HuH-7 (cell line): ENCODE measurements around the gene TRIM49B.
"Not testable (repeated sequence)": the region's sequence is repeated elsewhere in the genome, so short reads cannot be mapped to it uniquely, and the experiment has no call there.

Experiments
- DNase-seq: peaks from one replicate; pipeline ENCODE4 v3.0.0; 2011; ENCODE audit warnings: low spot score

Gene TRIM49B, protein sequence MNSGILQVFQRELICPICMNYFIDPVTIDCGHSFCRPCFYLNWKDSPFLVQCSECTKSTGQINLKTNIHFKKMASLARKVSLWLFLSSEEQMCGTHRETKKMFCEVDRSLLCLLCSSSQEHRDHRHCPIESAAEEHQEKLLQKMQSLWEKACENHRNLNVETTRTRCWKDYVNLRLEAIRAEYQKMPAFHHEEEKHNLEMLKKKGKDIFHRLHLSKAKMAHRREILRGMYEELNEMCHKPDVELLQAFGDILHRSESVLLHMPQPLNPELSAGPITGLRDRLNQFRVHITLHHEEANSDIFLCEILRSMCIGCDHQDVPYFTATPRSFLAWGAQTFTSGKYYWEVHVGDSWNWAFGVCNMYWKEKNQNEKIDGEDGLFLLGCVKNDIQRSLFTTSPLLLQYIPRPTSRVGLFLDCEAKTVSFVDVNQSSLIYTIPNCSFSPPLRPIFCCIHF

DNA sequence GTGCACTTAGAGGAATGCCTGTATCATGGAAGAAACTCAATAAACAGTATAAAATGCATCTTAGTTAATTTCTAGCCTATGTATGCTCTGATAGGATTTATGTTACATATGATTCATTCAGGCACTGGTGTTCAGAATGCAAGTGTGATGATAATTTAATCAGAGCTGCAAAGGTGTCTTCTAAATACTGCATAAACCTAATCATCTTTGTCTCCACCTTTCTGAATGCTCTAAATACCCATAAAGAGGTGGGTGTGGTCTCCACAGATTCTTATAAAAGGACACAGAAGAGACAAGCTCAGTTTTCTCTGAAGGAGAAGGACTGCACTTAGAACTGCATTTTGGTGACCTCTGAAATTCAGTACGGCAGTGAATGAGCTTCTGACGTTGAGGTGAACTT is at the start of gene TRIM49B:
TRIM49B (plus strand) TSS at position 301 of the 400 bp plus-strand sequence. CDS start 2,777 bp downstream, outside the sequence.
- not testable (repeated sequence) for DNase-seq

DNA sequence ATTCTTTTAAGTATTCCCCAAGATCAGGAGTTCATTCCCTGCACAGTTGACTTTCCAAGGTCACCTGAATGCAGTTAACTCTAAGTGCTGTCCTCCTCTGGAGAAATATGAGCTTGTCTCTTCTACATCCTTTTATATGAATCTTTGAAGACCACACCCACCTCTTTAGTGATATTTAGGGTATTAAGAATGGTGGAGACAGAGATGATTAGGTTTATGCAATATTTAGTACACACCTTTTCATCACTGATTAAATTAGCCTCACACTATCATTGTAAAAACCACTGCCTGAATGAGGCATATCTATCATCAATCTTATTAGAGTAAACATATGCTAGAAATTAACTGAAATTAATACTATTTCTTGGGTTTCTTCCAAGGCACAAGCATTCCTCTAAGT is 44.8 kb upstream of the TRIM49B start, which contains the start of gene TRIM51G:
TRIM51G (minus strand) TSS at position 101 of the 400 bp plus-strand sequence. CDS start 2,190 bp downstream, outside the sequence.
- DNase-seq, result not testable (repeated sequence)

DNA sequence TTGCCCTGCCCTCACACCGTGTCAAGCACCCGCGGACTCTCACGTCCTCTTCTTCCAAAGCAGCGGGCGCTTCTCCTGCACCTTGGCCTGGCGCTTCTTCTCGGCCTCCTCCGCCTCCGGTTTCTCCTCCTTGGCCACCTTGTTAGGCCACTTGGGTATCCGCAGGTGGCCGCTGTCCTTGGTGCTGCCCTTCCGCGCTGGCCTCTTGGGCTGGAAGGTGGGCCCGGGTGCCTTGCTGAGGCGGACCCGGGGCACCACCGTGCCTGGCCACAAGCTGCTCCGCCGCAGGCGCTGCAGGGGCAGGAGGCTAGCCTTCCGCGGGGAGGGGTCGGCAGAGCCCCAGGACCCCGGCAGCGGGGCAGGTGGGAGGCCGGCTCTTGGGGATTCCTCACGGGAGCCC is 19.6 kb downstream of the TRIM49B start:
- DNase-seq, result not testable (repeated sequence)

DNA sequence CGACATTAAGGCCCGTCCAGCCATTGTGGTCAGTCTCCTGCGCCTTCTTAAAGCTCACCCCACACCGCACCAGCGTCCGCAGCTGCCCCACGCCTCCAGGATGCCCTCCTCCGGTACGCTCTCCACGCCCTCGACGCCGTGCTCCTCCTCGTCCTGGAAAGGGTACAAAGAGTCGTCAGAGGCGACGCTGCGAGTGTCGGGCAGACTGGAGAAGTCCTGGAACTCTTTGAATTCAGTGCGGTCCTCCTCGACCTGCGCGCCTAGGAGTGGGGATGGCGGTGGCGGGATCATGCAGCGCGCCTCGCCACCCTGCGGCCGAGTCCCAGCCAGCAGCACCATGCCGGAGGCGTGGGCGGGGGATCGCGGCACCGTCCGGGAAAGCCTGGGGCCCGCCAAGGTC is 21.2 kb downstream of the TRIM49B start:
- DNase-seq, result not testable (repeated sequence)

DNA sequence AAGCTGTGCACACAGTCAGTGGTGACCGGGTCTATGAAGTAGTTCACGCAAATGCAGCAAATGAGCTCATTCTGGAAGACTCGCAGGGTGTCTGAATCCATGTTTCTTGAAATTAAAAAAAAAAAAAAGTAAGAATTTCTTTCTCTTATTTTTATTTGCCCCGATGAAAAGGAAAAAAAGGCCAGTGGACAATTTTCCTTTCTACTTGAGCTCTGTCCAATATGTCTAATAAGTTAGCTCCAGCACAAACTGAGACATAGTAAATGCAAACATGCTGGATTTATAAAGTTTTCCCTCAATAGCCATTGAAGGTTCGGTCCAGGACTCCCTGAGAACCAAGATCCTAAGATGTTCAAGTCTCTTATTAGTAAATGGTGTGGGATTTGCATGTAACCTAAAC is 30.4 kb downstream of the TRIM49B start, which contains the start of gene TRIM64C:
TRIM64C (minus strand) TSS at position 101 of the 400 bp plus-strand sequence; CDS start at position 101, 0 bp downstream.
- DNase-seq, result not testable (repeated sequence)

DNA sequence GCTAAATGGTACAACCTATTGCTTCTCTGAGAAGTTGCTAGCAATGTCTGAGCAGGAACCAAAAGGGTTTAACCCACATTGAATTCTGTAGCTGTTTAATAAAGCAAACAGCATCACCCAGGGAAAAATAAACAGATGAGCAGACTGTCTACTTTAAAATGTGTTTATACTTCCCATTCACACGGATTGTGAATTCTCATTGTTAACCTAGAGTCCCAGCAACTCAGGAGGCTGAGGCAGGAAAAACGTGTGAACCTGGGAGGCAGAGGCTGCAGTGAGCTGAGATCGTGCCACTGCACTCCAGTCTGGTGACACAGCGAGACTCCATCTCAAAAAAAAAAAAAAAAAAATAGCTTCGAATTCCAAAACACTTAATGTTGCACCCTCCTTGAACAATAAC is 41.3 kb downstream of the TRIM49B start:
- not testable (repeated sequence) for DNase-seq
